ENCODE data around the gene RBPJ. TPM values are rescaled to one million over a fixed set of nuclear protein-coding genes. Genes with fewer than 3 reads are reported as not detected.

RBPJ gene
- total RNA-seq, 2 experiments from 2014 or later, result 64.1 to 72.3 TPM

- H3K27ac Mint-ChIP-seq, result no peak overlapping the region
- POLR2A ChIA-PET, result interaction anchor here (1.0 kb wide), 1 partner anchor 373 kb away, joined by 5 read pairs; no protein-coding TSS in a partner anchor
- ATAC-seq (ENCODE audit: poor library complexity) (no peak), DNase-seq (no peak)
- H3K36me3 ChIP-seq (ENCODE audit: insufficient read depth, low read length), result no peaks in the 10 kb centered on the region
- intact Hi-C loops (cut with DNase I, micrococcal nuclease), result no loop called here
- no peaks in the 10 kb centered on the region for H3K27me3 Mint-ChIP-seq
- no peaks in the 10 kb centered on the region for H3K9me3 ChIP-seq (ENCODE audit: control insufficient read depth in 1 of 2, insufficient read depth in 1 of 2, low read length in 2 of 2)
- peaks cover 5% of the 10 kb centered on the region for H3K36me3 Mint-ChIP-seq (ENCODE audit: low read depth)
- no peak overlapping the region for H3K4me3 ChIP-seq (ENCODE audit: low read length)
- TF ChIP-seq CTCF (IDR thresholded peaks at IDR 0.05), result no peak
- CTCF ChIA-PET, result interaction anchor here (0.5 to 1.5 kb wide), 3 partner anchors 8 to 385 kb away, joined by 3 to 7 read pairs (median 5); no protein-coding TSS in a partner anchor
- H3K27ac ChIP-seq (ENCODE audit: low read depth in 1 of 2, low read length in 2 of 2), result no peak overlapping the region
- H3K4me1 ChIP-seq (ENCODE audit: insufficient read depth, low read length), result peaks cover 22% of the 10 kb centered on the region
- H3K27me3 ChIP-seq (ENCODE audit: control insufficient read depth in 1 of 2, insufficient read depth in 2 of 2, low read length in 2 of 2), result no peaks in the 10 kb centered on the region
- no peak overlapping the region for H3K4me3 Mint-ChIP-seq
- H3K9me3 Mint-ChIP-seq, result no peaks in the 10 kb centered on the region
- H3K4me1 Mint-ChIP-seq (ENCODE audit: low read depth), result peaks cover 40% of the 10 kb centered on the region
These were observed 39.5 kb downstream of the RBPJ start for GRCh38 chr4:26360273-26360672.

GRCh38 chr4:26360864-26361263, 40.0 kb downstream of the RBPJ start:
- H3K9me3 ChIP-seq (ENCODE audit: control insufficient read depth in 1 of 2, insufficient read depth in 1 of 2, low read length in 2 of 2), result no peaks in the 10 kb centered on the region

GRCh38 chr4:26361297-26361696, 40.5 kb downstream of the RBPJ start:
- no peaks in the 10 kb centered on the region for H3K9me3 Mint-ChIP-seq
- peaks cover 13% of the 10 kb centered on the region for H3K4me1 ChIP-seq (ENCODE audit: insufficient read depth, low read length)
- no peaks in the 10 kb centered on the region for H3K36me3 ChIP-seq (ENCODE audit: insufficient read depth, low read length)
- no peaks in the 10 kb centered on the region for H3K27me3 Mint-ChIP-seq
- H3K4me3 Mint-ChIP-seq, result no peak overlapping the region
- H3K4me3 ChIP-seq (ENCODE audit: low read length), result no peak overlapping the region
- H3K27me3 ChIP-seq (ENCODE audit: control insufficient read depth in 1 of 2, insufficient read depth in 2 of 2, low read length in 2 of 2), result no peaks in the 10 kb centered on the region
- no peak for DNase-seq
- ChIA-PET CTCF (interaction anchor here (1.0 to 1.5 kb wide), 3 partner anchors 9 to 31 kb away, joined by 4 to 7 read pairs (median 5); no protein-coding TSS in a partner anchor), POLR2A (no interaction called here)
- TF ChIP-seq CTCF (IDR thresholded peaks at IDR 0.05), result no peak
- H3K9me3 ChIP-seq (ENCODE audit: control insufficient read depth in 1 of 2, insufficient read depth in 1 of 2, low read length in 2 of 2), result no peaks in the 10 kb centered on the region
- intact Hi-C loops (cut with DNase I, micrococcal nuclease), result no loop called here
- H3K27ac Mint-ChIP-seq, result no peak overlapping the region
- peaks cover 48% of the 10 kb centered on the region for H3K4me1 Mint-ChIP-seq (ENCODE audit: low read depth)
- ATAC-seq (ENCODE audit: poor library complexity), result no peak
- no peak overlapping the region for H3K27ac ChIP-seq (ENCODE audit: low read depth in 1 of 2, low read length in 2 of 2)
- peaks cover 12% of the 10 kb centered on the region for H3K36me3 Mint-ChIP-seq (ENCODE audit: low read depth)

More at GRCh38 chr4:26360864-26361263, 40.0 kb downstream of the RBPJ start:
- ChIA-PET POLR2A (interaction anchor here (1.0 kb wide), 1 partner anchor 373 kb away, joined by 5 read pairs; no protein-coding TSS in a partner anchor), CTCF (interaction anchor here (1.5 kb wide), 2 partner anchors 9 to 12 kb away, joined by 5 to 7 read pairs; no protein-coding TSS in a partner anchor)
- Histone ChIP-seq H3K4me3 (ENCODE audit: low read length) (no peak overlapping the region), H3K4me1 (ENCODE audit: insufficient read depth, low read length) (peaks cover 17% of the 10 kb centered on the region), H3K36me3 (ENCODE audit: insufficient read depth, low read length) (no peaks in the 10 kb centered on the region), H3K27me3 (ENCODE audit: control insufficient read depth in 1 of 2, insufficient read depth in 2 of 2, low read length in 2 of 2) (no peaks in the 10 kb centered on the region), H3K27ac (ENCODE audit: low read depth in 1 of 2, low read length in 2 of 2) (no peak overlapping the region)
- DNase-seq, result no peak
- Mint-ChIP-seq H3K27ac (no peak overlapping the region), H3K27me3 (no peaks in the 10 kb centered on the region), H3K4me1 (ENCODE audit: low read depth) (peaks cover 46% of the 10 kb centered on the region), H3K9me3 (no peaks in the 10 kb centered on the region), H3K36me3 (ENCODE audit: low read depth) (peaks cover 8% of the 10 kb centered on the region), H3K4me3 (no peak overlapping the region)
- no peak for TF ChIP-seq CTCF (IDR thresholded peaks at IDR 0.05)
- intact Hi-C loops (cut with DNase I, micrococcal nuclease), result no loop called here
- no peak for ATAC-seq (ENCODE audit: poor library complexity)
